ENCODE results near the gene FADS3.

Gene FADS3

GRCh38 chr11:61866231-61866957 lies 25.0 kb downstream of the FADS3 start:
- no peak for TF ChIP-seq CTCF (IDR thresholded peaks at IDR 0.05)

- TF ChIP-seq CTCF (IDR thresholded peaks at IDR 0.05), result no peak
Observed at GRCh38 chr11:61864814-61865775, 26.2 kb downstream of the FADS3 start.

GRCh38 chr11:61863548-61864081 lies 27.7 kb downstream of the FADS3 start:
- no peak for TF ChIP-seq CTCF (IDR thresholded peaks at IDR 0.05)

GRCh38 chr11:61862714-61863547 lies 28.4 kb downstream of the FADS3 start:
- no peak for TF ChIP-seq CTCF (IDR thresholded peaks at IDR 0.05)

GRCh38 chr11:61861634-61862033 lies 29.7 kb downstream of the FADS3 start:
- no peak for TF ChIP-seq CTCF (IDR thresholded peaks at IDR 0.05)

- TF ChIP-seq CTCF (IDR thresholded peaks at IDR 0.05), result no peak
Observed at GRCh38 chr11:61860054-61860903, 31.1 kb downstream of the FADS3 start.
